Mucosa of descending colon (tissue), 3 donors: ENCODE measurements around the gene DCBLD1. TPM values are rescaled to one million over a fixed set of nuclear protein-coding genes. Genes with fewer than 3 reads are reported as not detected.

ENCODE experiments used
- ATAC-seq: fragments of 200-7000 bp; cut with Tn5 transposase; one replicate; pipeline ENCODE4 v1.9.1; 2020; ENCODE audit warnings: mild to moderate bottlenecking, moderate library complexity
- DNase-seq, 3 donors: peaks; one replicate each; pipeline ENCODE4 v3.0.0-alpha.2; 2020
- H3K36me3 ChIP-seq: fragments of 200-600 bp; one replicate; pipeline ENCODE4 v1.8.0; 2021; ENCODE audit warnings: low read depth, mild to moderate bottlenecking
- H3K4me1 ChIP-seq: fragments of 200-600 bp; one replicate; pipeline ENCODE4 v1.8.0; 2021; ENCODE audit warnings: low read depth, mild to moderate bottlenecking
- H3K4me3 ChIP-seq: fragments of 200-600 bp; one replicate; pipeline ENCODE4 v1.8.0; 2021; ENCODE audit warnings: mild to moderate bottlenecking
- H3K9me3 ChIP-seq: fragments of 200-600 bp; one replicate; pipeline ENCODE4 v1.8.0; 2021; ENCODE audit warnings: mild to moderate bottlenecking
- intact Hi-C, 2 donors: fragments of 100-400 bp; cut with DNase I in 1 of 2; cut with micrococcal nuclease in 1 of 2; formaldehyde crosslinking; loops; one replicate each; pipeline versions ENCODE4 v1.11.0 to v1.11.1; 2022; cut with DNase I, micrococcal nuclease
- total RNA-seq, 3 donors: library from RNA; stranded (reverse); fragmentation: NEBNext Ultra II Directional in 2 of 3; extraction: Animal tissue kit (Norgen Biotek cat#: 25700) in 2 of 3; gene quantifications; one replicate each; pipeline versions ENCODE4 v1.2.1 to v1.2.4, GENCODE V29; 2021 to 2023
- TF ChIP-seq, protein P1 (sequence below): fragments of 200-600 bp; IDR thresholded peaks from one replicate; pipeline ENCODE4 v1.8.0; 2022; ENCODE audit warnings: antibody characterized with exemption, mild to moderate bottlenecking
- donor health status: DM: no; HTN: no; CAD: no; lungs with moderate emphysema.
- donor health status: DM: no; HTN: no; CAD: no.
- donor health status: DM: no; HTN: yes; CAD: no.

Gene DCBLD1
- total RNA-seq, 3 donors from 2014 or later = 11.3 to 16.8 (median 11.4) TPM

DNA sequence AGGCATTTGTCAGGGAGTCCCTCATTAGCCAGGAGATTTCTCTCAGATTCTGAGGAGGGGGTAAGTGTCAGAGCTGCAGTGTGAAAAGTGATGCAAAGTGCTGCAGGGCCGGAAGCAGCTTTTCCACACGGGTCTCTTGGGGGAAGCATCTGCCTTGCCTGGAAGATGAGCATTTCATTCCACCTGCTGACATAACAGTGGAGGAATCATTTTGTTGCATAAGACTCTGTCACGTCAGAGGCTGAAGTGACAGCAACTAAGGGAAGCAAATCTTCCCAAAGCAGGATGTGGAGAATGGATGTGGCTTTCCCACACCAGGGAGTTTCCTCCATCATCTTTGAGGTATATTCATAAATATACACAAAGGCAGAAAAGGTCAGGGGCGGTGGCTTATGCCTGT is 22.8 kb downstream of the DCBLD1 start:
- intact Hi-C loops = no loop called here
- Histone ChIP-seq H3K4me3 (no peak overlapping the region), H3K36me3 (no peaks in the 10 kb centered on the region), H3K9me3 (no peaks in the 10 kb centered on the region), H3K4me1 (no peaks in the 10 kb centered on the region)
- ATAC-seq (no peak), DNase-seq (no peak)
- TF ChIP-seq, protein P1, sequence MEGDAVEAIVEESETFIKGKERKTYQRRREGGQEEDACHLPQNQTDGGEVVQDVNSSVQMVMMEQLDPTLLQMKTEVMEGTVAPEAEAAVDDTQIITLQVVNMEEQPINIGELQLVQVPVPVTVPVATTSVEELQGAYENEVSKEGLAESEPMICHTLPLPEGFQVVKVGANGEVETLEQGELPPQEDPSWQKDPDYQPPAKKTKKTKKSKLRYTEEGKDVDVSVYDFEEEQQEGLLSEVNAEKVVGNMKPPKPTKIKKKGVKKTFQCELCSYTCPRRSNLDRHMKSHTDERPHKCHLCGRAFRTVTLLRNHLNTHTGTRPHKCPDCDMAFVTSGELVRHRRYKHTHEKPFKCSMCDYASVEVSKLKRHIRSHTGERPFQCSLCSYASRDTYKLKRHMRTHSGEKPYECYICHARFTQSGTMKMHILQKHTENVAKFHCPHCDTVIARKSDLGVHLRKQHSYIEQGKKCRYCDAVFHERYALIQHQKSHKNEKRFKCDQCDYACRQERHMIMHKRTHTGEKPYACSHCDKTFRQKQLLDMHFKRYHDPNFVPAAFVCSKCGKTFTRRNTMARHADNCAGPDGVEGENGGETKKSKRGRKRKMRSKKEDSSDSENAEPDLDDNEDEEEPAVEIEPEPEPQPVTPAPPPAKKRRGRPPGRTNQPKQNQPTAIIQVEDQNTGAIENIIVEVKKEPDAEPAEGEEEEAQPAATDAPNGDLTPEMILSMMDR = no peak

DNA sequence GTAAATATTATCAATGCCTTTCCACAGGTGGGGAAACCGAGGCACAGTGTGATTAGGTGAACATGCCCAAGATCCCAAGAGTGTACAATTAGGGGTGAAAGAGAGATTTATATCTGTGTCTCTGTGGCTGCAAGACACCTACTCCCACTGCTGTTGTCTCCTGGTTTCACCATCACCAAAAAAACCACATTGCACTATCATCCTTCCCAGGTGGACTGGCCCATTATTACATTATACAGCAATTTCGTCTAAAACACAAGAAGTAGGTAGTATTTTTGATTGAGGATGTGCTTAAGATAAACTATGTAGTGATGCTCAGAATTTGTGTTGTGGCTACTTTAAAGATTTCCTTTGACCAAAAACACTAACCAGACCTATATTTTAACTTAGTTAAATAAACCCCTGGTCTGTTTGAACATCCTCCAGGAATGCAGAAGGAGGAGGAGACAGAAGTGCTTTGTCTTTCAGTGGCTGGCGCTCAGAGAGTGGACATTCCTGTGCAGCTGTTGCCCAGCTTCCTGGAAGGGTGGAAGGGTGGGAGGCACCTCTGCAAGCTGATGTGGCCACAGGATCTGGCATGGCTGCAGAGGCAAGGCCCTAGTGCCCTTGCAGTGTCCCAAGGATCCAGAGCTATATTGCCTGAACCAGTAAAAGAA is 23.8 kb downstream of the DCBLD1 start:
- H3K4me3 ChIP-seq = no peak overlapping the region
- ATAC-seq (no peak), DNase-seq (no peak)
- TF ChIP-seq, protein P1 = no peak
- H3K4me1 ChIP-seq = no peaks in the 10 kb centered on the region
- intact Hi-C loops = no loop called here
- no peaks in the 10 kb centered on the region for H3K36me3 ChIP-seq
- H3K9me3 ChIP-seq = no peaks in the 10 kb centered on the region

DNA sequence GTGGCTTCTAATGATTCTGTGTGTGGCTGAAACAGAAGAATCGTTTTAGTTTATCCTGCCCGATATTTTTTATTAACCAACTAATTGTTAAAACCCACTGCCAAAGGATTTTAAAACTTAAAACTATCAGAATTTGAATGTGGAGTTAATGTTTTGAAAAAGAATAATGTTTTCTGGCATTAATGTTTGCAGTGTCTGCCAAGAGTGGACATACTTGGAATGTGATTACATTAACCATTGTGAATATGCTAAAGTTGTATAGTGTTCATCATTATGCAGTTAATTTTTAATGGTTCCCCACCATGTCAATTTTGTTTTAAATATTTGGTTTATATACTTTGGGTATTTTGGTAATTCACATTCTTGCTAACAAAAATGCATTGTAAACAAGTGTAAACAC is 24.4 kb downstream of the DCBLD1 start:
- Histone ChIP-seq H3K4me1 (no peaks in the 10 kb centered on the region), H3K4me3 (no peak overlapping the region), H3K9me3 (no peaks in the 10 kb centered on the region), H3K36me3 (no peaks in the 10 kb centered on the region)
- no peak for ATAC-seq
- TF ChIP-seq, protein P1 = no peak
- intact Hi-C loops = no loop called here
- no peak for DNase-seq

DNA sequence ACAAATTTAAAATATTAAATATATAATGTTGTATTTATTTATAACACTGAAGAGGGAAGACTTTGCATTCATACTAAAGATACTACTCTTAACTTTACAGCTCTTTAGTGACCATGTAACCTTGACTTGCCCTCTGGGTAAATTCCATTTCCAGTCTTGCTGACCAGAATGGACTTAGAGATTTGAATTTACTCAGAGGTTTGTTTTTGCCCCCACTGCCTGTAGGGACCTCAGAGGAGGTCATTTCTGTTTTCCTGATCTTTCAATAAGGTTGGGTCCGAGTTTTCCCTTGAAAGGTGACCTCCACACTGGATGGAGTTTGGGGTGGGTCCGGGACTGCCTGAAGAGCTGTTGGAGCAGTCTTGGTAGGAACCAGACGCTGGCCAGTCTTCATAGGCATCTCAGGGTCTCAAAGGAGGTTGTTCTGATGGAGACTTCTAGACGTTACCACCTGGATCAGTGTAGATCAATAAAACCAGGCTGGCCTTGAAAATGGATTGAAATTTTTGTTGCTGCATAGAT is 26.0 kb downstream of the DCBLD1 start:
- H3K4me1 ChIP-seq = no peaks in the 10 kb centered on the region
- intact Hi-C loops = no loop called here
- no peaks in the 10 kb centered on the region for H3K36me3 ChIP-seq
- H3K9me3 ChIP-seq = no peaks in the 10 kb centered on the region
- ATAC-seq (no peak), DNase-seq (no peak)
- no peak overlapping the region for H3K4me3 ChIP-seq
- TF ChIP-seq, protein P1 = no peak

DNA sequence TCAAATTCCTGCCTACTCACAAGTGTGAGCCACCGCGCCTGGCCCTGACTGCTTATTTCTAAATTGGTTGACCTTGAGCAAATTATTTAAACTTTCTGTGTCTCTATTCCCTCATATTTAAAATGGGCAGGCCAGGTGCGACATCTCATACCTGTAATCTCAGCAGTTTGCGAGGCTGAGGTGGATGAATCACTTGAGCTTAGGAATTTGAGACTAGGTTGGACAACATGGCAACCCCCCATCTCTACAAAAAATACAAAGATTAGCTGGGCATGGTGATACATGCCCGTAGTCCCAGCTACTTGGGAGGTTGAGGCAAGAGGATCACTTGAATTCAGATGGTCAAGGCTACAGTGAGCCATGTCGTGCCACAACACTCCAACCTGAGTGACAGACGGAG is 26.5 kb downstream of the DCBLD1 start:
- no peaks in the 10 kb centered on the region for H3K4me1 ChIP-seq
- TF ChIP-seq, protein P1 = no peak
- H3K36me3 ChIP-seq = no peaks in the 10 kb centered on the region
- no peak overlapping the region for H3K4me3 ChIP-seq
- DNase-seq = no peak
- H3K9me3 ChIP-seq = no peaks in the 10 kb centered on the region
- intact Hi-C loops = no loop called here
- ATAC-seq = no peak
